ENCODE results near the gene PTPN14.
A peak's percentile ranks its signal among the peaks of the same experiment; 100 is the strongest.

Gene PTPN14

DNA sequence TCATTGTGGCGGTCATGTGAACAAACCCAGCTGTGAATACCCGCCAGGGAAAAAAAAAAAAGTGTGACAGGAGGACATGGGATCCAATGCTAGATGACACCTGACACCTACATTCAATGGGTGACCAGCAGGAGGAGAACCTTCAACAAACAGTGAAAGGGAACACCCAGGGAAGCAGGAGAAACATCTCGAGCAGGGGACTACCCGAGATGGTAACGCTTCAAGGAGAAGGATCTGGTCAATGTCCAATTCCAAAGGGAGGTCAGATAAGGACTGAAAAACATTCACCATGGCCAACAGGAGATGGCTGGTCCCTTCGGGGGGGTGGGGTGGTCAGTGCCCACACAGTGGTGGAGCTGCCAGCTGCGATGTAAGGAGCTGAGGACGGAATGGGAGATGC, 46.3 kb downstream of the PTPN14 start (continued):
- TF ChIP-seq, protein P1, sequence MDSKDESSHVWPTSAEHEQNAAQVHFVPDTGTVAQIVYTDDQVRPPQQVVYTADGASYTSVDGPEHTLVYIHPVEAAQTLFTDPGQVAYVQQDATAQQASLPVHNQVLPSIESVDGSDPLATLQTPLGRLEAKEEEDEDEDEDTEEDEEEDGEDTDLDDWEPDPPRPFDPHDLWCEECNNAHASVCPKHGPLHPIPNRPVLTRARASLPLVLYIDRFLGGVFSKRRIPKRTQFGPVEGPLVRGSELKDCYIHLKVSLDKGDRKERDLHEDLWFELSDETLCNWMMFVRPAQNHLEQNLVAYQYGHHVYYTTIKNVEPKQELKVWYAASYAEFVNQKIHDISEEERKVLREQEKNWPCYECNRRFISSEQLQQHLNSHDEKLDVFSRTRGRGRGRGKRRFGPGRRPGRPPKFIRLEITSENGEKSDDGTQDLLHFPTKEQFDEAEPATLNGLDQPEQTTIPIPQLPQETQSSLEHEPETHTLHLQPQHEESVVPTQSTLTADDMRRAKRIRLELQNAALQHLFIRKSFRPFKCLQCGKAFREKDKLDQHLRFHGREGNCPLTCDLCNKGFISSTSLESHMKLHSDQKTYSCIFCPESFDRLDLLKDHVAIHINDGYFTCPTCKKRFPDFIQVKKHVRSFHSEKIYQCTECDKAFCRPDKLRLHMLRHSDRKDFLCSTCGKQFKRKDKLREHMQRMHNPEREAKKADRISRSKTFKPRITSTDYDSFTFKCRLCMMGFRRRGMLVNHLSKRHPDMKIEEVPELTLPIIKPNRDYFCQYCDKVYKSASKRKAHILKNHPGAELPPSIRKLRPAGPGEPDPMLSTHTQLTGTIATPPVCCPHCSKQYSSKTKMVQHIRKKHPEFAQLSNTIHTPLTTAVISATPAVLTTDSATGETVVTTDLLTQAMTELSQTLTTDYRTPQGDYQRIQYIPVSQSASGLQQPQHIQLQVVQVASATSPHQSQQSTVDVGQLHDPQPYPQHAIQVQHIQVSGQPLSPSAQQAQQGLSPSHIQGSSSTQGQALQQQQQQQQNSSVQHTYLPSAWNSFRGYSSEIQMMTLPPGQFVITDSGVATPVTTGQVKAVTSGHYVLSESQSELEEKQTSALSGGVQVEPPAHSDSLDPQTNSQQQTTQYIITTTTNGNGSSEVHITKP (tag by site-specific recombination; IDR thresholded peaks at IDR 0.05): 0 out of 2 replicates have a peak, but pooled peaks have one; percentile 18
- TF ChIP-seq GLI2 (tag by site-specific recombination; IDR thresholded peaks at IDR 0.05; ENCODE audit: borderline replicate concordance, low read depth) (no peak), ZNF473 (tag by site-specific recombination; IDR thresholded peaks at IDR 0.05) (no peak), ZNF843 (tag by site-specific recombination; IDR thresholded peaks at IDR 0.05) (no peak), ZNF394 (tag by site-specific recombination; IDR thresholded peaks at IDR 0.05; ENCODE audit: borderline replicate concordance) (no peak), SP3 (tag by site-specific recombination; IDR thresholded peaks at IDR 0.05) (no peak), MYNN (tag by site-specific recombination; IDR thresholded peaks at IDR 0.05; ENCODE audit: borderline replicate concordance) (no peak), BCL11A (tag by site-specific recombination; IDR thresholded peaks at IDR 0.05; ENCODE audit: low read depth) (no peak), ZNF311 (tag by site-specific recombination; IDR thresholded peaks at IDR 0.05; ENCODE audit: borderline replicate concordance) (no peak), ZNF341 (tag by site-specific recombination; IDR thresholded peaks at IDR 0.05; ENCODE audit: low read depth) (peak; percentile 18; the same call in 1 of the 2 replicates), ZNF416 (tag by site-specific recombination; IDR thresholded peaks at IDR 0.05) (no peak), ZNF354C (tag by site-specific recombination; IDR thresholded peaks at IDR 0.05; ENCODE audit: borderline replicate concordance, low read depth) (no peak), ZNF664 (tag by site-specific recombination; IDR thresholded peaks at IDR 0.05) (no peak), MEIS1 (CRISPR knock-in tag; IDR thresholded peaks at IDR 0.05; ENCODE audit: borderline replicate concordance) (no peak), ZNF174 (tag by site-specific recombination; IDR thresholded peaks at IDR 0.05) (no peak), ZNF624 (tag by site-specific recombination; IDR thresholded peaks at IDR 0.05) (no peak), ZNF549 (tag by site-specific recombination; IDR thresholded peaks at IDR 0.05) (no peak), BCL11B (tag by site-specific recombination; IDR thresholded peaks at IDR 0.05; ENCODE audit: low read depth) (no peak), OSR2 (tag by site-specific recombination; IDR thresholded peaks at IDR 0.05) (peak; percentile 73), ZNF211 (tag by site-specific recombination; IDR thresholded peaks at IDR 0.05; ENCODE audit: low read depth) (no peak), ZNF561 (tag by site-specific recombination; IDR thresholded peaks at IDR 0.05; ENCODE audit: borderline replicate concordance) (0 out of 2 replicates have a peak, but pooled peaks have one; percentile 75), ZNF560 (tag by site-specific recombination; IDR thresholded peaks at IDR 0.05; ENCODE audit: borderline replicate concordance) (no peak)
- TF ChIP-seq, protein P2, sequence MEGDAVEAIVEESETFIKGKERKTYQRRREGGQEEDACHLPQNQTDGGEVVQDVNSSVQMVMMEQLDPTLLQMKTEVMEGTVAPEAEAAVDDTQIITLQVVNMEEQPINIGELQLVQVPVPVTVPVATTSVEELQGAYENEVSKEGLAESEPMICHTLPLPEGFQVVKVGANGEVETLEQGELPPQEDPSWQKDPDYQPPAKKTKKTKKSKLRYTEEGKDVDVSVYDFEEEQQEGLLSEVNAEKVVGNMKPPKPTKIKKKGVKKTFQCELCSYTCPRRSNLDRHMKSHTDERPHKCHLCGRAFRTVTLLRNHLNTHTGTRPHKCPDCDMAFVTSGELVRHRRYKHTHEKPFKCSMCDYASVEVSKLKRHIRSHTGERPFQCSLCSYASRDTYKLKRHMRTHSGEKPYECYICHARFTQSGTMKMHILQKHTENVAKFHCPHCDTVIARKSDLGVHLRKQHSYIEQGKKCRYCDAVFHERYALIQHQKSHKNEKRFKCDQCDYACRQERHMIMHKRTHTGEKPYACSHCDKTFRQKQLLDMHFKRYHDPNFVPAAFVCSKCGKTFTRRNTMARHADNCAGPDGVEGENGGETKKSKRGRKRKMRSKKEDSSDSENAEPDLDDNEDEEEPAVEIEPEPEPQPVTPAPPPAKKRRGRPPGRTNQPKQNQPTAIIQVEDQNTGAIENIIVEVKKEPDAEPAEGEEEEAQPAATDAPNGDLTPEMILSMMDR (tag by site-specific recombination; IDR thresholded peaks at IDR 0.05): peak; percentile 27; the same call in 1 of the 2 replicates
- TF ChIP-seq, protein P3, sequence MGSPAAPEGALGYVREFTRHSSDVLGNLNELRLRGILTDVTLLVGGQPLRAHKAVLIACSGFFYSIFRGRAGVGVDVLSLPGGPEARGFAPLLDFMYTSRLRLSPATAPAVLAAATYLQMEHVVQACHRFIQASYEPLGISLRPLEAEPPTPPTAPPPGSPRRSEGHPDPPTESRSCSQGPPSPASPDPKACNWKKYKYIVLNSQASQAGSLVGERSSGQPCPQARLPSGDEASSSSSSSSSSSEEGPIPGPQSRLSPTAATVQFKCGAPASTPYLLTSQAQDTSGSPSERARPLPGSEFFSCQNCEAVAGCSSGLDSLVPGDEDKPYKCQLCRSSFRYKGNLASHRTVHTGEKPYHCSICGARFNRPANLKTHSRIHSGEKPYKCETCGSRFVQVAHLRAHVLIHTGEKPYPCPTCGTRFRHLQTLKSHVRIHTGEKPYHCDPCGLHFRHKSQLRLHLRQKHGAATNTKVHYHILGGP (tag by site-specific recombination; IDR thresholded peaks at IDR 0.05): no peak
- TF ChIP-seq, protein P4, sequence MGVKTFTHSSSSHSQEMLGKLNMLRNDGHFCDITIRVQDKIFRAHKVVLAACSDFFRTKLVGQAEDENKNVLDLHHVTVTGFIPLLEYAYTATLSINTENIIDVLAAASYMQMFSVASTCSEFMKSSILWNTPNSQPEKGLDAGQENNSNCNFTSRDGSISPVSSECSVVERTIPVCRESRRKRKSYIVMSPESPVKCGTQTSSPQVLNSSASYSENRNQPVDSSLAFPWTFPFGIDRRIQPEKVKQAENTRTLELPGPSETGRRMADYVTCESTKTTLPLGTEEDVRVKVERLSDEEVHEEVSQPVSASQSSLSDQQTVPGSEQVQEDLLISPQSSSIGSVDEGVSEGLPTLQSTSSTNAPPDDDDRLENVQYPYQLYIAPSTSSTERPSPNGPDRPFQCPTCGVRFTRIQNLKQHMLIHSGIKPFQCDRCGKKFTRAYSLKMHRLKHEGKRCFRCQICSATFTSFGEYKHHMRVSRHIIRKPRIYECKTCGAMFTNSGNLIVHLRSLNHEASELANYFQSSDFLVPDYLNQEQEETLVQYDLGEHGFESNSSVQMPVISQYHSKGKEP (tag by site-specific recombination; IDR thresholded peaks at IDR 0.05): no peak
- TF ChIP-seq, protein P5, sequence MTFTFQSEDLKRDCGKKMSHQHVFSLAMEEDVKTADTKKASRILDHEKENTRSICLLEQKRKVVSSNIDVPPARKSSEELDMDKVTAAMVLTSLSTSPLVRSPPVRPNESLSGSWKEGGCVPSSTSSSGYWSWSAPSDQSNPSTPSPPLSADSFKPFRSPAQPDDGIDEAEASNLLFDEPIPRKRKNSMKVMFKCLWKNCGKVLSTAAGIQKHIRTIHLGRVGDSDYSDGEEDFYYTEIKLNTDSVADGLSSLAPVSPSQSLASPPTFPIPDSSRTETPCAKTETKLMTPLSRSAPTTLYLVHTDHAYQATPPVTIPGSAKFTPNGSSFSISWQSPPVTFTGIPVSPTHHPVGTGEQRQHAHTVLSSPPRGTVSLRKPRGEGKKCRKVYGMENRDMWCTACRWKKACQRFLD (tag by site-specific recombination; IDR thresholded peaks at IDR 0.05): no peak
- TF ChIP-seq, protein P6, sequence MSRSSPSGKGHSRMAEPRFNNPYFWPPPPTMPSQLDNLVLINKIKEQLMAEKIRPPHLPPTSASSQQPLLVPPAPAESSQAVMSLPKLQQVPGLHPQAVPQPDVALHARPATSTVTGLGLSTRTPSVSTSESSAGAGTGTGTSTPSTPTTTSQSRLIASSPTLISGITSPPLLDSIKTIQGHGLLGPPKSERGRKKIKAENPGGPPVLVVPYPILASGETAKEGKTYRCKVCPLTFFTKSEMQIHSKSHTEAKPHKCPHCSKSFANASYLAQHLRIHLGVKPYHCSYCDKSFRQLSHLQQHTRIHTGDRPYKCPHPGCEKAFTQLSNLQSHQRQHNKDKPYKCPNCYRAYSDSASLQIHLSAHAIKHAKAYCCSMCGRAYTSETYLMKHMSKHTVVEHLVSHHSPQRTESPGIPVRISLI (tag by site-specific recombination; IDR thresholded peaks at IDR 0.05): 0 out of 2 replicates have a peak, but pooled peaks have one; percentile 31
- TF ChIP-seq, protein P7, sequence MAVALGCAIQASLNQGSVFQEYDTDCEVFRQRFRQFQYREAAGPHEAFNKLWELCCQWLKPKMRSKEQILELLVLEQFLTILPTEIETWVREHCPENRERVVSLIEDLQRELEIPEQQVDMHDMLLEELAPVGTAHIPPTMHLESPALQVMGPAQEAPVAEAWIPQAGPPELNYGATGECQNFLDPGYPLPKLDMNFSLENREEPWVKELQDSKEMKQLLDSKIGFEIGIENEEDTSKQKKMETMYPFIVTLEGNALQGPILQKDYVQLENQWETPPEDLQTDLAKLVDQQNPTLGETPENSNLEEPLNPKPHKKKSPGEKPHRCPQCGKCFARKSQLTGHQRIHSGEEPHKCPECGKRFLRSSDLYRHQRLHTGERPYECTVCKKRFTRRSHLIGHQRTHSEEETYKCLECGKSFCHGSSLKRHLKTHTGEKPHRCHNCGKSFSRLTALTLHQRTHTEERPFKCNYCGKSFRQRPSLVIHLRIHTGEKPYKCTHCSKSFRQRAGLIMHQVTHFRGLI (tag by site-specific recombination; IDR thresholded peaks at IDR 0.05): no peak

All from HEK293 (cell line).